NAMALWA (cell line): ENCODE measurements around the gene NAXE.
"Not testable (repeated sequence)": the region's sequence is repeated elsewhere in the genome, so short reads cannot be mapped to it uniquely, and the experiment has no call there.

Source experiments
- DNase-seq: peaks from one replicate; pipeline ENCODE4 v3.0.0-alpha.2; 2015; ENCODE audit warnings: low spot score

Gene NAXE

DNA sequence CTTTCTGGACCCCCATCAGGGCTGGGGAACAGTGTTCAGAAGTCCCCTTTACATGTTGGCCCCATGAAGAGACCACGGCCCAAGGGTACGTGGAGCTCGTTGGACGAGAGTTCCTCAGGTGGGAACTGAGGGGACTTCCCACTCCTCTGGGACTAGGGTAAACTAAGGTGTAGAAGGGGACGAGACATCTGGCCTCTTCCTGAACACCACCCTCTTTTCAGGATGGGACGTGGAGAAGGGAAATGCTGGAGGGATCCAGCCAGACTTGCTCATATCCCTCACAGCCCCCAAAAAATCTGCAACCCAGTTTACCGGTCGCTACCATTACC lies 2.0 kb downstream of the NAXE start:
- no peak for DNase-seq

DNA sequence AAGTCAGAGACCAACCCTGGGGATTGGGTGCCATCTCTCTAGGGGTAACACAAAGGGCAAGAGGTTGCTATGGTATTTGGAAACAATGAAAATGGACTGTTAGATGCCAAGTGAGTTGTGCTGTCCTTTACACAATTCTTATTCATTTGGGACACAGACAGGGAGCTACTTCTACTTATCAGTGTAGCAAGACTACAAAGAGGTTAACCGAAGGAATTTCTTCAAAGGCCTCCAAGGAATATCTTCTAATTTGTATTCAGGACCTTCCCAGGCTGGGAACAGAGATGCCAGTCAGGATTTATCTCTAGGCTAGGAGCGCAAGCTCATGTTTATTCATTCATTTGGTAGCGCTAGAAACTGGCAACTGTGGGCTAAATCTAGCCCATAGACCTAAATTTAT lies 2.6 kb downstream of the NAXE start:
- DNase-seq: no peak

DNA sequence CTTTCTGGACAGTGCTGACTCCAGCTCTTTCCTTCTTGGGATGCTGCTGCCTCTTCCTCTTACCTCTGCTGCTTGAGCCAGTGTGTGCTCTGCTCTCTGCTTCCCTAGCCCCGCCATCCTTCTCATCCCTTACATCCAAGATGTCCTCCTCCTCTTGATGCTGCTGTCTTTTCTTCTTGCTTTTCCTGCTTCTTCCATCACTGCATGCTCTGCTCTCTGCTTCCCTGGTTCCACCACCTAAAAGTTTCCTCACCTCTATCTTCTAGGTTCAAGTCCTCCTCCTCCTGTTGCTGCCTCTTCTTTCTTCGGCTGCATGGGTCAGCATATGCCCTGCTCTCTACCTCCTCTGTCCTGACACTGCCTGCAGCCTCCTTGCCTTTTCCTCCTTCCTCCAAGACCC lies 3.4 kb downstream of the NAXE start:
- DNase-seq: no peak

DNA sequence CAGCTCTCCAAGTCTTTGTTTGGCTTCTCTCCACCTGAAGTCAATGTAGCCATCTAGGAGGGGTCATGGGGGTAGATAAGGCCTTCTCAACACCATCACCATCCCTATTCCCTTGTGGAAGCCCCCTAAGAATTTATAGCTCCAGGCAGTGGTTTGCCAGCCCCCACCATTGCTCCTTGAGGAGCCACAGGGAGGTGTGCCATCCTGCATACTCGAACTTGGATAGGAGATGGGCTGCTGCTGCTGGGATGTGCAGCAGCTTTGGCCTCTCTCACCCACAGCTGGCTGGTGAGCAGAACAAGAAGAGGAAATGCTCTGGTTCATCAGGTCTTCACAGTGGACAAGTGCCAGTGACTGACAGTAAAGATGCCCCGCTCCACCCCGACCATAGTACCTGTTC lies 4.8 kb downstream of the NAXE start:
- no peak for DNase-seq

DNA sequence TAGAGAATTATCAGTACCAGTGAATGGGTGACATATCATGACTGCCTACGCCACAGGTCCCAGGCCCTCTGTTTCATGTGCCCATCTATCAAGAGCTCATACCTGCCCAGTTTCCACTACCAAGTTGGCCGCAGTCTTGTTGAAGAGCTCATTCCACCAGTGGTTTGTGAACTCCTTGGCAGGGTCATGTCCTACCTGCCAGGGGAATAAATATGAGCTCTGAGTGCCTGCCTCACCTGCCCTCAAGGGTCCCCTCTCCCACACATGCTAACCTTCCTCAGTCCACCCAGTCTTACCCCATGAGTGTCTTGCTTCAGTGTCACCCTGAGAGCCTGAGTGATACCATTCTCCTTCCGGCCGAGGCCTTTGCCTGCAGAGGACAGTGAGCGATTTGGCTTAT lies 6.5 kb downstream of the NAXE start:
- DNase-seq: no peak

DNA sequence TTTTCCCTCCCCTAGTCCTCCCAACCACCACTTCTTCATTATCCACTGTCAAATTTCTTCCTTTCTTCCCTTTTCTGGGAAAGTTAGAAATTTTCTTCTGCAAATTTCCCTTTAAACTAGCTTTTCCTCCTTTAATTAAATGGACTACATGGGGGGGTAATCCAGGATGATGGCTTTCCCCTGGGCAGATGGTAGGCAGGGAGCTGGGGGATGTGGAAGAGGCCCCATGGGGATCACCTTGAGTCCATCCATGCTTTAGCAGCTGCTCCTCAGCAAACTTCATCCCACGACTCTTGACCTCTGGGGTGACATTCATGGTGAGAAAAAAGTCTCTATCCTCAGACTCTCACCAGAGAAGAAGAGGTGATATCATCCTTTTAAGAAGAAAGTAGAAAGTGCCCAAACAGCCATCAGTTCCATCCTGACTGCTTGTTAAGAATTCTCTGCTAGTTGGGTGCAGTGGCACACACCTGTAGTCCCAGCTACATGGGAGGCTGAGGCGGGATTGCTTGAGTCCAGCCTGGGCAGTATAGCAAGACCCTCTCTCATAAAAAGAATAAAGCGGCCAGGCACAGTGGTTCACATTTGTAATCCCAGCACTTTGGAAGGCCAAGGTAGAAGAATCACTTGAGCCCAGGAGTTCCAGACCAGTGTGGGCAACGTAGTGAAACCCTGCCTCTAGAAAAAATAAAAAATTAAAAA lies 7.3 kb downstream of the NAXE start:
- DNase-seq: no peak

DNA sequence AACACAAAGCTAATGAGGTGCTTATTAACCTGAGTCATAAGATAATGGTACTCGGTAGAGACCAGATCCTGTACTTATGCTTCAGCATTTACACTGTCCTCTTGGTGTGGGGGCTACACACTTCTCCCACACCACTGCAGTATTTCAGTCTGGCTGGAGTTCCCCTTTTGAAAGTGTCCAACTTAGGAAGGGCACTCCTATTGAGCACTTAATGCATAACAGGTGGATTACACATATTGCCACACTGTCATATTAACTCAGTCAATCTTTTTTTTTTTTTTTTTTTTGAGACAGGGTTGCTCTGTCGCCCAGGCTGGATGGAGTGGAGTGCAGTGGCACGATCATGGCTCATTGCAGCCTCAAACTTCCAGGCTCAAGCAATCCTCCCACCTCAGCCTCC lies 8.2 kb downstream of the NAXE start:
- DNase-seq: peak; percentile 93

DNA sequence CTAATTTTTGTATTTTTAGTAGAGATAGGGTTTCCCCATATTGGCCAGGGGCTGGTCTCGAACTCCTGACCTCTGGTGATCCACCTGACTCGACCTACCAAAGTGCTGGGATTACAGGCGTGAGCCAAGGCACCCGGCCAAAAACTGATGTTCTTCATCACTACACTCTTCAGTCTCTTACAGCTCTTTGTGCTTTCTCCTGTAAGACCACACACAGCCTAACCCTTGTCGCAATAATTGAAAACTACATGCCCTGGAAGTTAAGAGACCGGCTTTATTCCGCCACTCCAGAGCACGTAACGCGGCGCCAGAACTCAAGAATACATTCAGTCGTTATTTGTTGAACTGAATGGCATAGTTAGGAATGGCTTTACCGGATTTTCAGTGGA lies 9.2 kb downstream of the NAXE start:
- DNase-seq: no peak

DNA sequence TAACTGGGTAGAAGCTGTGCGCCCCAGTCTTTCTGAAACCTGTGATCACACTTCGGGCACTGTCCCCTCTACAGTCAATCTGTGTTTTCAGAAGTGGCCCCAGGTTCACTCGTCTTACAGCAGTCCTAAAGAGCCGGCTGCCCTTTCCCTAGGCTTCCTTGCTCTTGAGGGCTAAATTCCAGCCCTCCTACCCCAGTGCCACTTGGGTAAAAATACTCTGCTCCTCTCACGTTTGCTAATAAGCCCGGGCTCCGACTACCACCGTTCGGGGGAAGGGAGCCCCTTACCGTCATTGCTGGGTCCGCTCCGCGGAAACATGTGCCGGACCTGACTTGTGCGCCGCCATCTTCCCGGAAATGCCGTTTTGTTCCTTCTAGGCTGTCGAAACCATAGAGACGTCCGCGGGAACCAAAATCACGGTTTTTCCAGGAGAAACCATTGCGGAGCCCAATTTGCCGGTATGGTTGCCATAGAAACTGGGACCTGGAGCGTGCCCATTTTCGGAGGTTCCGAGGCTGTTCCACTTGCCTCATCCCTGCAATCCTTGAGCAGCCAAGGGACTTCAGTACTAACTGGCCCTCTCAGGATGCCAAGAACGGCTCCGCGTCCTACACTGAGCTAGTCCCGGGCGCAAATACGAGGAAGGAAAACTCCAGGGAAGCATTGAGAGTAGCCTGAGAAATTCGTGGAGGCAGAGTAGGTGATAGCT lies 9.7 kb downstream of the NAXE start, which contains the start of gene GPATCH4:
Gene GPATCH4, minus strand, starts transcription at position 358 of the 709 bp plus-strand sequence.
- peak; percentile 93 for DNase-seq

DNA sequence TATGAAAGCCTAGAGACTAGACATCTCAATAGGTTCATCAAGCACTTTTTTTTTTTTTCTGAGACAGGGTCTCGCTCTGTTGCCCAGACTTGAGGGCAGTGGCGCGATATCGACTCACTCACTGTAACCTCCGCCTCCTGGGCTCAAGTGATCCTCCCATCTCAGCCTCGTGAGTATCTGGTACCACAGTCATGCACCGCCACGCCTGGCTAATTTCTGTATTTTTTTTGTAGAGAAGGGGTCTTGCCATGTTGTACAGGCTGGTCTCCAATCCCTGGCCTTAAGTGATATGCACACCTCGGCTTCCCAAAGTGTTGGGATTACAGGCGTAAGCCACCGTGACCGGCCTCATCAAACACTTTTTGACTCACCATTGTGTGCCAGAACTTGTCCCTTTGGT lies 10.3 kb downstream of the NAXE start:
- peak; percentile 92 for DNase-seq

DNA sequence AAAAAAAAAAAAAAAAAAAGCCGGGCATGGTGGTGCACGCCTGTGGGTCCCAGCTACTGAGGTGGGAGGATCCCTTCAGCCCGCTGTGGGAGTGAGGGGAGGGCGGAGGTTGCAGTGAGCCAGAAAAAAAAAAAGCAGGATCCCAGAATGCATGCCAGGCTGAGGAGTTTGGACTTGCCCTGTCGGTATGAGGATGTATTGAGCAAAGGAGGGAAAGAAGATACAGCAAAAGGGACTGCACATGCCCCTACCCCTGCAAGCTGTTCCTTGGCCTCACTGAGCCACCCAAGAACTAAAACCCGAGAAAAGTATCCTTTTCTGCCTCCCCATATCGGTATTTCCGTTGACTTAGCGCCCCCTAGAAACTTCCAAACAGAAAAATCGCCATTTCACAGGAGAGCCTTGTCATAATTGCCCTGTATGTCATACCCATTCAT lies 11.0 kb downstream of the NAXE start:
- peak; percentile 73 for DNase-seq

DNA sequence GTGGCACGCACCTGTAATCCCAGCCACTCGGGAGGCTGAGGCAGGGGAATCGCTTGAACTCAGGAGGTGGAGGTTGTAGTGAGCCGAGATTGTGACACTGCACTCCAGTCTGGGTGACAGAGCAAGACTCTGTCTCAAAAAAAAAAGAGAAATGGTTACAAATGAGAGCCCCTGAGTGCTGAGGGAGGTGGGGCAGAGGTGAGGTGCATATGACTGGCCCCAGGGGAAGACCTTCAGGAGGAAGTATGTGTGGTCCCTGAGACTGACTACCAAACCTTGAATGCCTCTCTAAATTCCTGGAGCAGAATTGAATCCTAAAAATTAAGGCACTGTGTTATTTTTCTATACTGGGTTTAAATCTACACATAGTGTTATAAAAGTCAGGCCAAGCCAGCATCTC lies 15.8 kb downstream of the NAXE start:
- not testable (repeated sequence) for DNase-seq

DNA sequence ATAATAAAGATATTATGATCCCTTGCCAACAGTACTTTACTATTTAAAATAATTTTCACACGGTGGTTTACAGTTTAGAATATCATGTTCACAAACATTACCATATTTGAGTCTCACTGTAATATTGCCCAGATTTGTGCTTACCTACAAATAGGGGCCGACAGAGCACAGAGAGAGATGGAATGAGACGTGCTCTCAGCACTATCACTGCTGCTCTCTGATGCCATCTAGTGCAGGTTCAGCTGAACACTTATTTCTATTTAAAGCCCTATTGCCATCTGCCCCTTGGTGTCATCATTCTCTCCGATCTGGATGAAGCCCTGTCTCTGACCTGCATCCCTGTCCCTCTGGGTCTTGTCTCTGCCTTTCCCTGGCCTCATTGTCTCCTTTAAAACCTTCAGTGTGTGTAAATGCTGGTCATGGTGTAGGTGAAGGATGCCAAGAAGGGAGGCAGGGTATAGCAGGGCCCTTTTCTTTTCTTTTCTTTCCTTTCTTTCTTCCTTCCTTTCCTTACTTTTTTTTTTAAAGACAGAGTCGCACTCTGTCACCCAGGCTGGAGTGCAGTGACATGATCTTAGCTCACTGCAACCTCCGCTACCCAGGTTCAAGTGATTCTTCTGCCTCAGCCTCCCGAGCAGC lies 16.6 kb downstream of the NAXE start:
- peak; percentile 95 for DNase-seq

DNA sequence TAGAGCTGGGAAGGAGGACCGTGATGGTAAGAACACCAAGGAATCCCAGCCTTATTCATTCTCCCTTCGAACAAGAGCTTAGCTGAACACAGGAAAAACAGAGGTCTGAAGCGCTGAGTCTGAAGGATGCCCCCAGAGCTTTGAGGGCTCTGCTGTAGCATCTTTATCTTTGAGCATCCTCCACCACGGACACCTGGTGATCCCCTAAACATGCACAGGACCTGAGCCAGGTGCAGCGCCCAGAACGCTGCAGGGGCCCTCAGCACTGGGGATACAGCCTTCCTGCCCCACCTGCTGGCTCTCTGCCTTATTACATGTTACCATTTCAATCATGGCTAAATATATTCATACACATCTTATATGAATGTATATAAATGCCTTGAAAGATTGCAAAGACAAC lies 17.4 kb downstream of the NAXE start:
- DNase-seq: peak; percentile 88

DNA sequence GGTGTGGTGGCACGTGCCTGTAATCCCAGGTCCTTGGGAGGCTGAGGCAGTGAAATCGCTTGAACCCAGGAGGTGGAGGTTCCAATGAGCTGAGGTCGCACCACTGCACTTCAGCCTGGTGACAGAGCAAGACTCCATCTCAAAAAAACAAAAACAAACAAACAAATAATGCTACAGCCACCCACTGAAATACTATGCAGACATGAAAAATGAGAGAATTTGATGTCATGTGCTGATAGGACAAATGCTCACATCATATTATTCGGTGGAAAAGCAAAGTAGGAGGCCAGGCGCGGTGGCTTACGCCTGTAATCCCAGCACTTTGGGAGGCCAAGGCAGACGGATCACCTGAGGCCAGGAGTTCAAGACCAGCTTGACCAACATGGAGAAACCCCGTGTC lies 18.5 kb downstream of the NAXE start:
- not testable (repeated sequence) for DNase-seq

DNA sequence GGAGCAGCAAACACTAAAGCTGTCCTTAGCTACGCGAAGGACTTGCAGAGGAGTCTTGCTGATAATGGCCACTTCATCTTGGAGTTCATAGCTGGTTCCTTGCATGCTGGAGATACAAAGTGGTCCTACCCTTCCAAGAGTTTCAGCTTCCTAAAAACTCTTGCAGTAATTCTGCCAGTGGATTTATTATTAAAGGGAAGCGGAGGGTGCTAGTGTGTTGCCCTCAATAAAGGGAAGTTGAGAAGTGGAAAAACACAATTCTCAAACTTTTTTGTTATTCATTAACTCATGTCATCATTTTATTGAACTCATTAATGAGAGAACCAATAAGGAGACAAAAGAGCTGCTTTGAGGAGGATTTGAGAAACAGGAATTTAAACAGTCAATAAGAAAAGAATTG lies 21.1 kb downstream of the NAXE start:
- no peak for DNase-seq

DNA sequence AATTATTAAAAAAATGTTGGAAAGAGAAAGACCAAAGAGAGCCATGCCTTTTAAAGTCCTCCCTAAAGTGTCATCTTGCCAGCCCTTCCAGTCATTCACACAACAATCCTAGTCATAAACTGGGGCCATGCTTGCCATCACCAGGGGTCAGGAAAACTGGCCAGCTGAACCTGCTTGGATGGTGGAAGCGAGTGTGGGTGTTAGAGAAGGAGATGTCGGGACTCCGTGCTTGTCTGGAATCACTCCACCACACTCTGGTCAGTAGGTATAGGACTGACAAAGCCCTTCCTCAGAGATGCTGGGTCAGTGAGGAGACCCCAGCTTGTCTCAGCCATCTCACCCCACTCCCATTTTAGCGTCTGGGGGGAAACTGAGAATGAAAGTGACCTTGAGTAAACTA lies 24.4 kb downstream of the NAXE start:
- DNase-seq: no peak

DNA sequence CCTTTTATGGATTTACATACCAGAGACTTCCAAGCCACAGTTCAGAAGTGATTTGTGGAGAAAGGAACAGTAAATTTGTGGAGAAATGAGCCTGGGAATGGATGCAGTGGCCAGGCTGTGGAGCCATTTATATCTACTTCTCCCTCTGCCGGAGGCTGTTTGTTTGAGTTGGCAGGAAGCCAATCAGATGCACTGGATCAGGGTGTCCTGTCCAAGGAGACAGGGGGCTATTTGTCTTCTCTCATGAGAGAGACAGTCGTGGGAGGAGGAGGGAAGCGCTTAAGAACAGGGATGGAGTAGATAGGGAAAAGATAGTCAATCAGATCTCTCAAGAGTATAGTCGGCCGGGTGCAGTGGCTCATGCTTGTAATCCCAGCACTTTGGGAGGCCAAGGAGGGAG lies 24.9 kb downstream of the NAXE start:
- no peak for DNase-seq

DNA sequence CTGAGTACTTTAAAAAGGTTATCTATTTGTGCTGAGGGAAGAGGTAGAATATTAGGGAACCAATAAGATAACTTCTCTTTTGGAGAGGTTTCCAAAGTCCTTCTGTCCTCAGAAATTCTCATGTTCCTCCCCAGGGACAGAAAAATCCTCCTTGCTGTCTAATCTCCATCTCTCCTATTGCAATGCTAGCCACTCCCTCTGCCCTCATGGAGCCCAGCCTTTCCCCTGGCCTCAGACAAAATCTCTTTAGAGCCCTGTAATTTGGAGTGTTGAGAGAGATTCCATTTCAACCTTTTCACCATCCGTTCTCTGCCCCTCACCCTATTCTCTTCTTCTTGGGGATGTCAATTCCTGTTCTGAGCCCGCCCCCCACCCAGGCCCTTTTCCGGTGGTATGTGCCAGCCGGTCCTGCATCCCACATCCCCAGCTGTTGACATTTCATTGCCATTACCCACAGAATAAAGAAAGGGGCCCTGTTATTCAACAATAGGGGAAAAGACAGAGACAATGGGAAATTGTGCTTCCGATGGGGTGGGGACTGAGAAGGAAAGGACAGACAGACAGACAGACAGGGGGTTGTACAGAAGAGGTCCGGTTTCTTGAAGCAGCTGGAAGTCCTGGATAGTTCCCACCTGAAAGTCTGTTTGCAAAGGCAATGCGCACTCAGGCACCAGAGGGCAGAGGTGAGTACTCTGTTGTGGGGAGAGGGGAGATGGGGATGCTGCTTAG lies 27.4 kb downstream of the NAXE start, which contains the start of gene HAPLN2:
Gene HAPLN2, plus strand, starts transcription at position 563 of the 729 bp plus-strand sequence. CDS start 4,076 bp downstream, outside the sequence.
- DNase-seq: peak; percentile 70

DNA sequence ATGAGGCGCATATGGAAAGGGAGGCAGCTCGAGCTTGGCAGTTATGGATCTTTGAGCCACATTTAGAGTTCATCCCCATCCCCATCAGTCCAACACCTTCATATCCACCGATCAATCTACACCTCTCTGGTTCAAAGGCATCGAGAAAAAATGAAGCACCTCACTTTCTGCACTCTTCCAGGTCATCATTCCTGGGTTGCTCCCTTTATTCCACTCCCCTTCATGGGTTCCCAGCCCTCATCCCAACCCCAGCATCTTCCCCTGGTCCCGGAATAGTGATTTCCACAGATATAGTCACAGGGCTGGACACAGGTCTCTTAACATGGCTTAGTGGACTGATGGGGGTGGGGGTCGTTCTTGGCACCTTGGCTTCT lies 28.0 kb downstream of the NAXE start:
- DNase-seq: no peak

DNA sequence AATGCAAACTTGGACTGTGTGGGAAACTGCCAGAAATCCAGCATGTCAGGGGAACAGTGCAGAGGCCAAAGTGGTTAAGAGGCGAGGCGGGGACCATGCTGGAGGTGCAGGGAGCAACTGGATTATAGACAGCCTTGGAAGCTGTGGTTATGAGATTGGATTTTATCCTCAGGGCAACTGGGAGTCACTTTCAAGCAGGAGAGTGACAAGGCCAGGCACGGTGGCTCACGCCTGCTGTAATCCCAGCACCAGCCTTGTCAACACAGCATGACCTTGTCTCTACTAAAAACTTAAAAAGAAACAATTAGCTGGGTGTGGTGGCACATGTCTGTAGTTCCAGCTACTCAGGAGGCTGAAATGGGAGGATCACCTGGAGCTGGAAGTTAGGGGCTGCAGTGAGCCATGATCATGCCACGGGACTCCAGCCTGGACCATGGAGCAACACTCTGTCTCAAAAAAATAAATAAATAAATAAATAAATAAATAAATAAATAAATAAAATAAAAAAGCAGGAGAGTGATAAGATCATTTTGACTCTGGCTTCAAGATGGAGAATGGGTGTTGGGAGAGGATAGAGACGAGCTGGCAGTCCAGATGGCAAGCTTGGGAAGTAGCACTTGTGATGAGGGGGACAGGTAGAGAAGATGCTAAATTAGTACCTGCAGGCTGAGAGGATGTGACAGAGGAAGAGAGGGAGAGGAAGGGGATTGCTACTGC lies 31.2 kb downstream of the NAXE start:
- no peak for DNase-seq
